Adrenal gland (tissue), 12 donors: ENCODE data around the gene ART1. TPM values are rescaled to one million over a fixed set of nuclear protein-coding genes. Genes with fewer than 3 reads are reported as not detected.

Experiments
- DNase-seq, 7 donors: peaks; one replicate each; pipeline ENCODE4 v3.0.0-alpha.2; 2019 to 2020
- H3K27ac ChIP-seq, 5 donors: fragments of 200-600 bp; sonication (generic) in 4 of 5; 1 replicate in 3 of 5; 2 replicates in 2 of 5; pipeline versions ENCODE4 v1.5.1 to v1.8.0; 2016 to 2020; ENCODE audit warnings: mild to moderate bottlenecking in 1 of 5
- H3K27me3 ChIP-seq: fragments of 200-600 bp; 2 replicates; pipeline ENCODE4 v1.8.0; 2021
- H3K36me3 ChIP-seq, 2 donors: fragments of 200-600 bp; replicated peaks in 1 of 2; 1 replicate in 1 of 2; 2 replicates in 1 of 2; pipeline versions ENCODE4 v1.5.1 to v1.8.0; 2018 to 2022
- H3K4me1 ChIP-seq, 2 donors: fragments of 200-600 bp; replicated peaks in 1 of 2; 1 replicate in 1 of 2; 2 replicates in 1 of 2; pipeline versions ENCODE4 v1.5.1 to v1.8.0; 2018 to 2021
- H3K4me3 ChIP-seq, 4 donors: fragments of 200-600 bp; sonication (generic) in 3 of 4; one replicate each; pipeline ENCODE4 v1.5.1; 2016 to 2018
- H3K9me3 ChIP-seq, 3 donors: fragments of 200-600 bp; sonication (generic) in 1 of 3; replicated peaks in 1 of 3; 1 replicate in 2 of 3; 2 replicates in 1 of 3; pipeline versions ENCODE4 v1.5.1 to v1.8.0; 2016 to 2021
- CTCF ChIP-seq, 6 experiments: fragments of 450-650 bp in 4 of 6; fragments of 200-600 bp in 2 of 6; sonication (generic) in 1 of 6; IDR thresholded peaks; 1 replicate in 5 of 6; 2 replicates in 1 of 6; pipeline versions ENCODE4 v1.5.1 to v1.8.0; 2016 to 2021; ENCODE audit warnings: antibody characterized with exemption in 6 of 6, mild to moderate bottlenecking in 2 of 6, moderate library complexity in 1 of 6
- POLR2A ChIP-seq, 2 donors: fragments of 450-650 bp; IDR thresholded peaks; one replicate each; pipeline ENCODE4 v1.6.1; 2017; ENCODE audit warnings: antibody characterized with exemption in 2 of 2, mild to moderate bottlenecking in 2 of 2, moderate library complexity in 1 of 2
- WGBS, 4 donors: extraction: QIAGEN DNeasy Blood & Tissue Kit in 2 of 4; methylation state at CpG; one replicate each; pipeline versions ENCODE4 v1.1.5 to v1.1.7; 2013 to 2017; 5-methylcytosine and 5-hydroxymethylcytosine counted together
- intact Hi-C, 2 donors: fragments of 100-400 bp; cut with DNase I; formaldehyde crosslinking; loops; one replicate each; pipeline versions ENCODE4 v1.14.1 to v1.15.0; 2022 to 2023
- polyA plus RNA-seq, 3 donors: library from polyadenylated mRNA; stranded (reverse); fragments of 200-250 nt in 2 of 3; fragments of 350-450 nt in 1 of 3; fragmentation: Illumina TruSeq in 1 of 3; extraction: RNeasy Lipid Tissue Mini Kit (QIAGEN cat#74804) in 1 of 3; gene quantifications; one replicate each; pipeline ENCODE4 v1.2.3, GENCODE V29; 2013 to 2014
- total RNA-seq, 9 donors: library from RNA; depleted of rRNA in 4 of 9; stranded (reverse); fragments of >200 nt in 4 of 9; fragments of 120-200 nt in 1 of 9; fragmentation: NEBNext Ultra II Directional in 1 of 9; extraction: Animal tissue kit (Norgen Biotek cat#: 25700) in 1 of 9; gene quantifications; one replicate each; pipeline versions ENCODE4 v1.1.0 to v1.2.4, GENCODE V29; 2013 to 2023
- donor health status: healthy with polysubstance abuse.
- donor health status: Bipolar disorder and iron deficiency.
- donor health status: DM: yes; HTN: yes; CAD: no.
- donor health status: DM: no; HTN: no; CAD: no.
- donor health status: DM: no; HTN: no; CAD: no.
- donor health status: DM: yes; HTN: yes; CAD: no.

ART1 gene
- total and polyA plus RNA-seq, 12 donors, result 0.46 to 5.2 (median 0.53) TPM; not detected in 8

GRCh38 chr11:3664032-3664630, 19.2 kb downstream of the ART1 start:
- no peak for DNase-seq
- Histone ChIP-seq H3K36me3 (peaks cover 0 to 33% of the 10 kb centered on the region in 2 donors), H3K4me3 (no peak overlapping the region), H3K27me3 (no peaks in the 10 kb centered on the region), H3K9me3 (no peaks in the 10 kb centered on the region), H3K4me1 (no peaks in the 10 kb centered on the region), H3K27ac (no peak overlapping the region)
- no peak for TF ChIP-seq POLR2A (IDR thresholded peaks at IDR 0.05)
- TF ChIP-seq CTCF (IDR thresholded peaks at IDR 0.05), result no peak
- 87 to 92% (median 91%) methylated on average over 10 of the region's 10 CpGs for WGBS, 4 donors
- intact Hi-C loops, result no loop called here

GRCh38 chr11:3665336-3666022, 20.6 kb downstream of the ART1 start:
- intact Hi-C loops, result no loop called here
- WGBS, 4 donors, result 76 to 96% (median 91%) methylated on average over 6 of the region's 6 CpGs
- Histone ChIP-seq H3K27ac (no peak overlapping the region), H3K27me3 (no peaks in the 10 kb centered on the region), H3K9me3 (no peaks in the 10 kb centered on the region), H3K36me3 (peaks cover 0 to 35% of the 10 kb centered on the region in 2 donors), H3K4me3 (no peak overlapping the region), H3K4me1 (no peaks in the 10 kb centered on the region)
- DNase-seq, result no peak
- TF ChIP-seq CTCF (IDR thresholded peaks at IDR 0.05) (no peak), POLR2A (IDR thresholded peaks at IDR 0.05) (no peak)

GRCh38 chr11:3666023-3666530, 21.1 kb downstream of the ART1 start:
- Histone ChIP-seq H3K27ac (no peak overlapping the region), H3K9me3 (no peaks in the 10 kb centered on the region), H3K27me3 (no peaks in the 10 kb centered on the region), H3K4me1 (no peaks in the 10 kb centered on the region), H3K4me3 (no peak overlapping the region), H3K36me3 (peaks cover 0 to 35% of the 10 kb centered on the region in 2 donors)
- DNase-seq, result no peak
- WGBS, 4 donors, result 93 to 100% (median 97%) methylated on average over 1 to 17 of the region's 17 CpGs
- intact Hi-C loops, result no loop called here
- TF ChIP-seq POLR2A (IDR thresholded peaks at IDR 0.05), result no peak
- TF ChIP-seq CTCF (IDR thresholded peaks at IDR 0.05), result no peak

GRCh38 chr11:3667149-3668035, 22.5 kb downstream of the ART1 start:
- no peak overlapping the region for H3K27ac ChIP-seq
- intact Hi-C loops, result no loop called here
- no peaks in the 10 kb centered on the region for H3K4me1 ChIP-seq
- H3K36me3 ChIP-seq, result peaks cover 0 to 35% of the 10 kb centered on the region in 2 donors
- no peaks in the 10 kb centered on the region for H3K9me3 ChIP-seq
- H3K4me3 ChIP-seq, result no peak overlapping the region
- no peak for DNase-seq
- no peak for TF ChIP-seq POLR2A (IDR thresholded peaks at IDR 0.05)
- no peak for TF ChIP-seq CTCF (IDR thresholded peaks at IDR 0.05)
- no peaks in the 10 kb centered on the region for H3K27me3 ChIP-seq
- 97 to 98% (median 98%) methylated on average over 62 to 89 of the region's 89 CpGs for WGBS, 4 donors
